IMR-90 (cell line): ENCODE data around the gene KBTBD4.
"Not testable (repeated sequence)": the region's sequence is repeated elsewhere in the genome, so short reads cannot be mapped to it uniquely, and the experiment has no call there.

Source experiments
- BHLHE40 ChIP-seq: fragments of 150-350 bp; IDR thresholded peaks from 2 replicates; pipeline ENCODE4 v1.6.1; 2016; ENCODE audit warnings: mild to moderate bottlenecking, low read depth, low read length
- CEBPB ChIP-seq: IDR thresholded peaks from 2 replicates; pipeline ENCODE4 v1.6.1; 2012; ENCODE audit warnings: low read depth, low read length, improper control_type of control experiment
- CHD1 ChIP-seq: IDR thresholded peaks from 2 replicates; pipeline ENCODE4 v1.6.1; 2012; ENCODE audit warnings: low read depth, low read length, improper control_type of control experiment
- CTCF ChIP-seq: conservative IDR thresholded peaks from 2 replicates; pipeline ENCODE4 v1.5.1; 2012; ENCODE audit warnings: mild to moderate bottlenecking, low read depth, low read length, improper control_type of control experiment
- MAFK ChIP-seq: IDR thresholded peaks from 2 replicates; pipeline ENCODE4 v1.6.1; 2012; ENCODE audit warnings: low read depth, low read length, improper control_type of control experiment
- MAZ ChIP-seq: IDR thresholded peaks from 2 replicates; pipeline ENCODE4 v1.6.1; 2012; ENCODE audit warnings: low read depth, mild to moderate bottlenecking, low read length, improper control_type of control experiment, moderate library complexity, borderline replicate concordance
- MXI1 ChIP-seq: IDR thresholded peaks from 2 replicates; pipeline ENCODE4 v1.6.1; 2012; ENCODE audit warnings: low read depth, mild to moderate bottlenecking, low read length, moderate library complexity, borderline replicate concordance
- NFE2L2 ChIP-seq: fragments of 150-350 bp; IDR thresholded peaks from 2 replicates; pipeline ENCODE4 v1.6.1; 2016; ENCODE audit warnings: low read depth, mild to moderate bottlenecking, low read length
- POLR2A ChIP-seq: IDR thresholded peaks from 2 replicates; pipeline ENCODE4 v1.6.1; 2012; ENCODE audit warnings: mild to moderate bottlenecking, low read depth, low read length
- RAD21 ChIP-seq: IDR thresholded peaks from 2 replicates; pipeline ENCODE4 v1.6.1; 2012; ENCODE audit warnings: low read length, improper control_type of control experiment
- RCOR1 ChIP-seq: IDR thresholded peaks from 2 replicates; pipeline ENCODE4 v1.6.1; 2012; ENCODE audit warnings: mild to moderate bottlenecking, low read length, improper control_type of control experiment; ENCODE audit not compliant: insufficient replicate concordance
- RFX5 ChIP-seq: IDR thresholded peaks from 2 replicates; pipeline ENCODE4 v1.8.0; 2012; ENCODE audit warnings: low read depth, mild to moderate bottlenecking, low read length, moderate library complexity
- SMC3 ChIP-seq: fragments of 150-350 bp; IDR thresholded peaks from 2 replicates; pipeline ENCODE4 v1.6.1; 2016; ENCODE audit warnings: low read depth, mild to moderate bottlenecking, antibody characterized with exemption, low read length, moderate library complexity
- USF2 ChIP-seq: fragments of 150-350 bp; IDR thresholded peaks from 2 replicates; pipeline ENCODE4 v1.6.1; 2017; ENCODE audit warnings: mild to moderate bottlenecking, antibody characterized with exemption, low read length, low read depth

DNA sequence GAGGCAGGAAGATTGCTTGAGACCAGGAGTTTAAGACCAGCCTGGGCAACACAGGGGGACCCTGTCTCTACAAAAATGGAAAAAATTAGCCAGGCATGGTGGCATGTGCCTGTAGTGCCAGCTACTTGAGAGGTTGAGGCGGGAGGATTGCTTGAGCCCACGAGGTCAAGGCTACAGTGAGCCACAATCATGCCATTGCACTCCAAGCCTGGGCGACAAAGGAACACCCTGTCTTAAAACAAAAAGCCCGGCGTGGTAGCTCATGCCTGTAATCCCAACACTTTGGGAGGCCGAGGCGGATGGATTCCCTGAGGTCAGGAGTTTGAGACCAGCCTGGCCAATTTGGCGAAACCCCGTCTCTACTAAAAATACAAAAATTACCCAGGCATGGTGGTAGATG, 48.0 kb downstream of the KBTBD4 start:
- not testable (repeated sequence) for TF ChIP-seq CEBPB, POLR2A, CTCF, RCOR1, USF2, MXI1, BHLHE40, NFE2L2, MAFK, RAD21, SMC3, MAZ, CHD1, RFX5
